K562 (cell line): ENCODE measurements around the gene LCLAT1. TPM values are rescaled to one million over a fixed set of nuclear protein-coding genes. Genes with fewer than 3 reads are reported as not detected.

Source experiments
- ATAC-seq: fragments of 200-7000 bp; cut with Tn5 transposase; 3 replicates; pipeline ENCODE4 v1.9.1; 2020; ENCODE audit warnings: moderate library complexity
- BruUV-seq: library from RNA; stranded (reverse); fragments of 400-500 nt; replicated peaks from 2 replicates; lab custom pipeline; 2021; lab: Mats Ljungman, UMichigan
- CTCF ChIA-PET: fragments of 300-600 bp; formaldehyde crosslinking; extraction: SDS; loops from one replicate; lab custom pipeline; 2021; ENCODE audit warnings: low intra/inter-chr PET ratio; lab: Yijun Ruan, JAX
- POLR2A ChIA-PET: fragments of 300-600, 350-650 bp; sonication (Branson Sonifier 250); formaldehyde crosslinking; extraction: SDS; loops from one replicate; lab custom pipeline; 2021; ENCODE audit warnings: antibody characterized with exemption, inconsistent platforms; lab: Yijun Ruan, JAX
- DNase-seq, 4 experiments: peaks; one replicate each; pipeline versions ENCODE4 v3.0.0 to v3.0.0-alpha.2; 2011 to 2018; ENCODE audit warnings: low spot score in 3 of 4, mixed read lengths in 3 of 4; ENCODE audit errors: extremely low read depth in 1 of 4
- FAIRE-seq: peaks from 2 replicates; lab custom pipeline; 2011; peaks lifted over from hg19 to GRCh38; lab: Jason Lieb, UNC
- H2AFZ ChIP-seq: 2 replicates; pipeline ENCODE4 v1.6.0; 2011; ENCODE audit warnings: low read depth, low read length, control low read depth, inconsistent platforms
- H3K27ac ChIP-seq: fragments of 200-600 bp; 3 replicates; pipeline ENCODE4 v1.8.0; 2011; ENCODE audit warnings: low read depth, mild to moderate bottlenecking, control low read depth, inconsistent platforms, low read length, moderate library complexity, mixed read lengths; ENCODE audit errors: extremely low read depth
- H3K27me3 ChIP-seq, 2 experiments: fragments of 300-600 bp in 1 of 2; 2 replicates in 1 of 2; 3 replicates in 1 of 2; pipeline versions ENCODE4 v1.6.0 to v1.8.0; 2011; ENCODE audit warnings: inconsistent platforms in 2 of 2, low read length in 2 of 2, mild to moderate bottlenecking in 1 of 2, mixed read lengths in 1 of 2, moderate library complexity in 1 of 2; ENCODE audit not compliant: control insufficient read depth in 2 of 2, insufficient read depth in 2 of 2
- H3K36me3 ChIP-seq: fragments of 300-600 bp; 3 replicates; pipeline ENCODE4 v1.8.0; 2011; ENCODE audit warnings: mild to moderate bottlenecking, low read length, inconsistent platforms; ENCODE audit not compliant: control insufficient read depth, insufficient read depth
- H3K4me1 ChIP-seq, 2 experiments: fragments of 200-600 bp in 1 of 2; replicated peaks in 1 of 2; 2 replicates in 1 of 2; 3 replicates in 1 of 2; pipeline versions ENCODE4 v1.5.1 to v1.8.0; 2011; ENCODE audit warnings: inconsistent platforms in 2 of 2, low read length in 2 of 2, mild to moderate bottlenecking in 1 of 2, mixed read lengths in 1 of 2, moderate library complexity in 1 of 2; ENCODE audit not compliant: control insufficient read depth in 2 of 2, insufficient read depth in 2 of 2
- H3K4me2 ChIP-seq: 2 replicates; pipeline ENCODE4 v1.6.1; 2011; ENCODE audit warnings: low read length, control low read depth, inconsistent platforms, mixed read lengths; ENCODE audit not compliant: insufficient read depth
- H3K4me3 ChIP-seq: fragments of 200-600 bp; sonication (generic), shearing (Covaris generic); 2 replicates; pipeline ENCODE4 v1.5.1; 2016; ENCODE audit warnings: control low read depth, inconsistent platforms
- H3K79me2 ChIP-seq: fragments of 200-600 bp; 3 replicates; pipeline ENCODE4 v1.8.0; 2011; ENCODE audit warnings: low read length, inconsistent platforms; ENCODE audit not compliant: control insufficient read depth, insufficient read depth
- H3K9ac ChIP-seq, 2 experiments: 2 replicates each; pipeline versions ENCODE4 v1.6.0 to v1.6.1; 2011; ENCODE audit warnings: low read depth in 2 of 2, low read length in 2 of 2, control low read depth in 1 of 2, inconsistent platforms in 1 of 2, mild to moderate bottlenecking in 1 of 2, mixed read lengths in 1 of 2; ENCODE audit not compliant: insufficient read depth in 1 of 2
- H3K9me1 ChIP-seq: one replicate; pipeline ENCODE4 v1.6.0; 2011; ENCODE audit warnings: inconsistent platforms, mild to moderate bottlenecking, low read length, moderate library complexity; ENCODE audit not compliant: control insufficient read depth, insufficient read depth
- H3K9me3 ChIP-seq: replicated peaks from 2 replicates; pipeline ENCODE4 v1.5.1; 2011; ENCODE audit warnings: low read depth, low read length, inconsistent platforms; ENCODE audit not compliant: control insufficient read depth, insufficient read depth
- H4K20me1 ChIP-seq: replicated peaks from 2 replicates; pipeline ENCODE4 v1.6.1; 2011; ENCODE audit warnings: low read length, inconsistent platforms, mixed read lengths; ENCODE audit not compliant: control insufficient read depth, insufficient read depth
- CBFA2T3 ChIP-seq: fragments of 450-650 bp; IDR thresholded peaks from 2 replicates; pipeline ENCODE4 v1.6.1; 2017
- CBX5 ChIP-seq: IDR thresholded peaks from 2 replicates; pipeline ENCODE4 v1.6.1; 2014; ENCODE audit warnings: low read depth, borderline replicate concordance
- CHCHD3 ChIP-seq: fragments of 250-450 bp; sonication (Bioruptor Pico); IDR thresholded peaks from 2 replicates; pipeline ENCODE4 v2.1.2; 2022; ENCODE audit warnings: mild to moderate bottlenecking
- EGR1 ChIP-seq: fragments of 450-650 bp; conservative IDR thresholded peaks from 2 replicates; pipeline ENCODE4 v1.6.1; 2017; ENCODE audit warnings: mild to moderate bottlenecking
- EHMT2 ChIP-seq: fragments of 450-650 bp; IDR thresholded peaks from 2 replicates; pipeline ENCODE4 v1.6.1; 2018; ENCODE audit warnings: antibody characterized with exemption
- ELF4 ChIP-seq: fragments of 450-650 bp; formaldehyde crosslinking; IDR thresholded peaks from 2 replicates; pipeline ENCODE4 v1.4.0; 2022; ENCODE audit warnings: missing genetic modification characterization
- HNRNPH1 ChIP-seq: fragments of 200-400 bp; formaldehyde crosslinking; optimal IDR thresholded peaks from 2 replicates; pipeline ENCODE3; 2017; ENCODE audit warnings: low read depth, mild to moderate bottlenecking, low read length, moderate library complexity
- KLF13 ChIP-seq: fragments of 450-650 bp; IDR thresholded peaks from 2 replicates; pipeline ENCODE4 v1.6.1; 2016; ENCODE audit warnings: missing genetic modification characterization, low read depth, mild to moderate bottlenecking, missing compliant biosample characterization, moderate library complexity, borderline replicate concordance
- MED1 ChIP-seq: sonication (generic); formaldehyde crosslinking; IDR thresholded peaks from 2 replicates; pipeline ENCODE4 v1.8.1; 2023; ENCODE audit warnings: missing genetic modification reagents, borderline replicate concordance
- MXD1 ChIP-seq: fragments of 250-450 bp; sonication (Bioruptor Pico); IDR thresholded peaks from 2 replicates; pipeline ENCODE4 v1.8.0; 2021; ENCODE audit warnings: borderline replicate concordance, mild to moderate bottlenecking, moderate library complexity; ENCODE audit not compliant: poor library complexity, severe bottlenecking
- POLR3G ChIP-seq: IDR thresholded peaks from 2 replicates; pipeline ENCODE4 v1.6.1; 2011; ENCODE audit not compliant: insufficient read length, insufficient replicate concordance; ENCODE audit errors: extremely low read depth
- PRMT5 ChIP-seq: sonication (generic); formaldehyde crosslinking; IDR thresholded peaks from 2 replicates; pipeline ENCODE4 v1.5.0; 2020; ENCODE audit warnings: missing genetic modification reagents
- RBM14 ChIP-seq: fragments of 200-400 bp; formaldehyde crosslinking; IDR thresholded peaks from 2 replicates; pipeline ENCODE4 v1.6.1; 2018; ENCODE audit warnings: low read depth, mild to moderate bottlenecking, low read length, moderate library complexity, borderline replicate concordance; ENCODE audit not compliant: insufficient read depth
- RBM25 ChIP-seq: fragments of 200-400 bp; formaldehyde crosslinking; IDR thresholded peaks from 2 replicates; pipeline ENCODE4 v1.6.1; 2018; ENCODE audit warnings: low read length, low read depth, moderate library complexity; ENCODE audit not compliant: severe bottlenecking
- SRSF3 ChIP-seq: fragments of 200-400 bp; formaldehyde crosslinking; IDR thresholded peaks from 2 replicates; pipeline ENCODE4 v1.6.1; 2016; ENCODE audit warnings: mild to moderate bottlenecking, low read length, moderate library complexity; ENCODE audit not compliant: insufficient read depth
- TBP ChIP-seq: optimal IDR thresholded peaks from 2 replicates; pipeline ENCODE3; 2011; ENCODE audit warnings: low read depth, low read length, improper control_type of control experiment
- THRAP3 ChIP-seq: fragments of 450-650 bp; IDR thresholded peaks from 2 replicates; pipeline ENCODE4 v1.6.1; 2016; ENCODE audit warnings: mild to moderate bottlenecking, inconsistent platforms, borderline replicate concordance
- TRIM24 ChIP-seq, 2 experiments: fragments of 450-650 bp; IDR thresholded peaks; 2 replicates each; pipeline ENCODE4 v1.6.1; 2016
- ZKSCAN8 ChIP-seq: fragments of 200-800 bp; sonication (Bioruptor generic); IDR thresholded peaks from 2 replicates; pipeline ENCODE4 v1.6.1; 2016; ENCODE audit warnings: missing genetic modification characterization, missing compliant biosample characterization
- ZNF263 ChIP-seq: sonication (generic); formaldehyde crosslinking; IDR thresholded peaks from 2 replicates; pipeline ENCODE4 v1.8.0; 2022; ENCODE audit warnings: mild to moderate bottlenecking, missing genetic modification reagents, borderline replicate concordance
- ZNF76 ChIP-seq: fragments of 250-450 bp; sonication (Bioruptor Pico); IDR thresholded peaks from 2 replicates; pipeline ENCODE4 v1.4.0; 2020; ENCODE audit warnings: mild to moderate bottlenecking, moderate library complexity, borderline replicate concordance
- WGBS: fragments of 100-300 bp; shearing (Covaris generic); methylation state at CpG from one replicate; pipeline ENCODE4 v1.1.6; 2016; ENCODE audit warnings: low coverage, mixed read lengths; ENCODE audit not compliant: insufficient coverage; ENCODE audit errors: missing lambda C conversion rate; 5-methylcytosine and 5-hydroxymethylcytosine counted together
- in situ Hi-C: fragments of 300-500 bp; cut with MboI; formaldehyde crosslinking; loops from 4 replicates; pipeline ENCODE4 v1.15.0; 2018; ENCODE audit warnings: inconsistent platforms, mixed read lengths
- intact Hi-C: fragments of 100-400 bp; cut with micrococcal nuclease; formaldehyde crosslinking; loops from 2 replicates; pipeline ENCODE4 v1.14.2; 2022
- polyA plus RNA-seq, 8 experiments: library from polyadenylated mRNA; depleted of rRNA in 4 of 8; stranded (reverse) in 5 of 8; unstranded in 3 of 8; fragments of >200 nt; fragmentation: Nextera tagmentation in 2 of 8; fragmentation: Illumina TruSeq in 1 of 8; extraction: Ambion mirVana in 2 of 8; extraction: Trizol in 1 of 8; gene quantifications; 2 replicates each; pipeline versions ENCODE4 v1.2.1 to v1.2.3, GENCODE V29; 2011 to 2014; ENCODE audit warnings: inconsistent platforms in 1 of 8, missing spikeins in 1 of 8
- total RNA-seq, 7 experiments: library from RNA; depleted of rRNA in 6 of 7; stranded (reverse); fragments of >200 nt in 6 of 7; fragmentation: Illumina TruSeq in 2 of 7; extraction: Trizol in 2 of 7; gene quantifications; 2 replicates each; pipeline versions ENCODE4 v1.2.1 to v1.2.3, GENCODE V29; 2011 to 2021; ENCODE audit warnings: low replicate concordance in 1 of 7

Gene LCLAT1
- total and polyA plus RNA-seq, 9 of the 15 experiments (the other 6 are each of a cell fraction or from before 2014, with no cell fraction given), result 8.9 to 63.3 (median 25.4) TPM

DNA sequence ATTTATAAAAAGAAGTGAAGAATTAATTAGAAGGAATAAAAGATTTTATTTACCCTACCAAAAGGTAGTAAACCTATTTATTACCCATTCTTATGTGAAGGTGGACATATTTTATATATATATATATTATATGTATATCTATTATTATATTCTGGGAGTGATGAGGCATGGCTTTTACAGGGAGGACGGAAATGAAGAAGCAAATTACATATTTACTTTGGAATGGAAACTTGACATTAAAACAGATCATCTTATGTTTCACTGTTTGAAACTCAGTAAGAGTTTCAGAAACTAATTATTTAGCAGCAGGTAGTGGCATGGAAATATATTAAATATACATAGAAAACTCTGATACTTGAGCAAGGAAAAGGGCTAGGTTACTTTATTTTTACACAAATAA is 143.4 kb downstream of the LCLAT1 start (continued):
- TF ChIP-seq ZNF76 (CRISPR knock-in tag) (no peak), KLF13 (no peak), ZKSCAN8 (no peak), ELF4 (CRISPR knock-in tag) (no peak), ZNF263 (CRISPR knock-in tag) (no peak), TRIM24 (IDR thresholded peaks at IDR 0.05) (no peak), SRSF3 (no peak), EHMT2 (no peak), CHCHD3 (CRISPR knock-in tag) (no peak), THRAP3 (no peak), EGR1 (no peak)
- TF ChIP-seq, all 486 proteins: peak for 0

GRCh38 chr2:30591186-30591585 is 144.1 kb downstream of the LCLAT1 start:
- FAIRE-seq, result no peak
- 79% methylated on average over 2 of the region's 2 CpGs for WGBS
- no peak overlapping the region for H3K27ac ChIP-seq

More at GRCh38 chr2:30591186-30591585, 144.1 kb downstream of the LCLAT1 start:
- Histone ChIP-seq H2AFZ (no peak overlapping the region), H3K4me1 (no peaks in the 10 kb centered on the region), H3K9ac (no peak overlapping the region), H4K20me1 (no peaks in the 10 kb centered on the region), H3K4me2 (no peak overlapping the region), H3K79me2 (no peaks in the 10 kb centered on the region)
- no peak for ATAC-seq
- POLR2A ChIA-PET, result interaction anchor here (0.8 kb wide), 1 partner anchor 8 kb away, joined by 3 read pairs; no protein-coding TSS in a partner anchor
- no TSS peak for BruUV-seq
- in situ Hi-C loops, result no loop called here
- no peak for DNase-seq
- TF ChIP-seq CBFA2T3 (no peak), PRMT5 (CRISPR knock-in tag) (no peak), TBP (no peak), POLR3G (no peak), HNRNPH1 (no peak), CBX5 (no peak), RBM14 (no peak), MXD1 (CRISPR knock-in tag) (no peak), RBM25 (no peak), MED1 (CRISPR knock-in tag) (no peak)
- TF ChIP-seq, all 486 proteins: peak for 0
- Histone ChIP-seq H3K9me1 (no peaks in the 10 kb centered on the region), H3K9me3 (no peaks in the 10 kb centered on the region), H3K4me3 (no peak overlapping the region), H3K27me3 (no peaks in the 10 kb centered on the region), H3K36me3 (no peaks in the 10 kb centered on the region)
- intact Hi-C loops, result no loop called here
- CTCF ChIA-PET, result no interaction called here
